K562 (cell line): Measurements from ENCODE around the gene SPRING1. TPM values are rescaled to one million over a fixed set of nuclear protein-coding genes. Genes with fewer than 3 reads are reported as not detected.

Experiments used
- CBFA2T3 ChIP-seq: fragments of 450-650 bp; IDR thresholded peaks from 2 replicates; pipeline ENCODE4 v1.6.1; 2017
- CBX8 ChIP-seq: fragments of 200-600 bp; sonication (generic); IDR thresholded peaks from 2 replicates; pipeline ENCODE4 v1.6.1; 2012; ENCODE audit warnings: borderline replicate concordance, mixed run types, low read depth, mild to moderate bottlenecking, moderate library complexity, mixed read lengths, low read length, control low read depth, inconsistent platforms; ENCODE audit not compliant: poor library complexity, severe bottlenecking; ENCODE audit errors: extremely low read depth
- KLF16 ChIP-seq: IDR thresholded peaks from 2 replicates; pipeline ENCODE4 v1.6.1; 2016; ENCODE audit warnings: antibody characterized with exemption
- MTA3 ChIP-seq: fragments of 450-650 bp; formaldehyde crosslinking; IDR thresholded peaks from 2 replicates; pipeline ENCODE4 v1.6.1; 2017; ENCODE audit warnings: mild to moderate bottlenecking, borderline replicate concordance
- NFRKB ChIP-seq: fragments of 450-650 bp; IDR thresholded peaks from 2 replicates; pipeline ENCODE4 v1.6.1; 2016; ENCODE audit warnings: low read depth
- RBM25 ChIP-seq: fragments of 200-400 bp; formaldehyde crosslinking; IDR thresholded peaks from 2 replicates; pipeline ENCODE4 v1.6.1; 2018; ENCODE audit warnings: low read length, low read depth, moderate library complexity; ENCODE audit not compliant: severe bottlenecking
- ZBTB17 ChIP-seq: fragments of 450-650 bp; formaldehyde crosslinking; IDR thresholded peaks from 2 replicates; pipeline ENCODE4 v1.4.0; 2020; ENCODE audit warnings: mild to moderate bottlenecking
- ZC3H4 ChIP-seq: sonication (generic); formaldehyde crosslinking; IDR thresholded peaks from 2 replicates; pipeline ENCODE4 v1.9.0; 2021; ENCODE audit warnings: missing genetic modification reagents, borderline replicate concordance
- ZEB2 ChIP-seq: fragments of 450-650 bp; IDR thresholded peaks from 2 replicates; pipeline ENCODE4 v1.6.1; 2016
- ZFPM2 ChIP-seq: fragments of 250-450 bp; sonication (Bioruptor Pico); IDR thresholded peaks from 2 replicates; pipeline ENCODE4 v1.5.1; 2022; ENCODE audit warnings: mild to moderate bottlenecking
- ZNF384 ChIP-seq: IDR thresholded peaks from 2 replicates; pipeline ENCODE4 v1.6.1; 2012; ENCODE audit warnings: low read depth, low read length, improper control_type of control experiment
- polyA plus RNA-seq, 8 experiments: library from polyadenylated mRNA; depleted of rRNA in 4 of 8; stranded (reverse) in 5 of 8; unstranded in 3 of 8; fragments of >200 nt; fragmentation: Nextera tagmentation in 2 of 8; fragmentation: Illumina TruSeq in 1 of 8; extraction: Ambion mirVana in 2 of 8; extraction: Trizol in 1 of 8; gene quantifications; 2 replicates each; pipeline versions ENCODE4 v1.2.1 to v1.2.3, GENCODE V29; 2011 to 2014; ENCODE audit warnings: inconsistent platforms in 1 of 8, missing spikeins in 1 of 8
- total RNA-seq, 7 experiments: library from RNA; depleted of rRNA in 6 of 7; stranded (reverse); fragments of >200 nt in 6 of 7; fragmentation: Illumina TruSeq in 2 of 7; extraction: Trizol in 2 of 7; gene quantifications; 2 replicates each; pipeline versions ENCODE4 v1.2.1 to v1.2.3, GENCODE V29; 2011 to 2021; ENCODE audit warnings: low replicate concordance in 1 of 7
- TF ChIP-seq, protein P1 (sequence below): fragments of 450-650 bp; IDR thresholded peaks from 2 replicates; pipeline ENCODE4 v1.6.1; 2016; ENCODE audit warnings: mild to moderate bottlenecking, moderate library complexity
- TF ChIP-seq, protein P2 (sequence below), 2 experiments: fragments of 150-350 bp in 1 of 2; IDR thresholded peaks; 2 replicates each; pipeline ENCODE4 v1.6.1; 2012 to 2016; ENCODE audit warnings: low read depth in 2 of 2, low read length in 2 of 2, mild to moderate bottlenecking in 1 of 2, moderate library complexity in 1 of 2

SPRING1 gene
- total and polyA plus RNA-seq, 9 of the 15 experiments (the other 6 are each of a cell fraction or from before 2014, with no cell fraction given), result 1.1 to 20.0 (median 8.0) TPM

DNA sequence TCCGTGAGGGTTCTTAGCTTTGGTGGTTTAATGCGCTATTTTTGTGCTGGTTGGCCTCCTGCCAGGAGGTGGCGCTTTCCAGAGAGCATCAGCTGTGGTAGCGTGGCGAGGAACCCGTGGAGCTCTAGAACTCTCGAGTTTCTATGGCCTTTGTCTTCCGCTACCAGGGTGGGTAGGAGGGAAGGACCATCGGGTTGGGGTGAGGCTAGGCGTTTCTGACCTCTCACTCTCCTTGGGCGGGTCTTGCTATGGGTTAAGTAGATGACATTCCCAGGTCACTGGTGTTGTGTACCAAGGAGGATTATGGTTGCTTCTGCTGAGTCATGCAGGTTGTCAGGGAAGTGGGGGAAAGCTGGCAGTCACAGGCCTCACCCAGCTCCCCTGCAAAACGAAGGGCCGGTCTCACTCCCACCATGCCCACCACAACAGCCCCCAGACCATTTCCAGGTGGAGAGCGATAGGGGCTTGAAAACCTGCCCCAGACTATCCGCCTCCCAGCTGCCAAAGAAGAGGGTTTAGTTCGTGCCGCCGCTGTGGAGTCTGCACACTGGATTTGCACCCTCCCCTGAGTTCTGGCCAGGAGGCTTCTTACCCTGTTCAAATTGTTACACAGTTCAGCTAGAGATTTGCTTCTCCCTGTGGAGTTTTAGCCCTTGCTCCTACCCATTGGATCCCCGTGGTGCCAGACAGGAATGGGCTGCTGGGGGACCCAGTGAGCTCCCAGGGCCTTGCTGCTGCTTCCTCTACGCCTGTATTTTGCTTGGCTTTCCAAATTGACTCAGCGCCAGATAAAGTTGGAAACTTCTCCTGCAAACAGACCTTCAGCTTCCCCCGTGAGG, 22.1 kb upstream of the SPRING1 start (continued):
- TF ChIP-seq, protein P1, sequence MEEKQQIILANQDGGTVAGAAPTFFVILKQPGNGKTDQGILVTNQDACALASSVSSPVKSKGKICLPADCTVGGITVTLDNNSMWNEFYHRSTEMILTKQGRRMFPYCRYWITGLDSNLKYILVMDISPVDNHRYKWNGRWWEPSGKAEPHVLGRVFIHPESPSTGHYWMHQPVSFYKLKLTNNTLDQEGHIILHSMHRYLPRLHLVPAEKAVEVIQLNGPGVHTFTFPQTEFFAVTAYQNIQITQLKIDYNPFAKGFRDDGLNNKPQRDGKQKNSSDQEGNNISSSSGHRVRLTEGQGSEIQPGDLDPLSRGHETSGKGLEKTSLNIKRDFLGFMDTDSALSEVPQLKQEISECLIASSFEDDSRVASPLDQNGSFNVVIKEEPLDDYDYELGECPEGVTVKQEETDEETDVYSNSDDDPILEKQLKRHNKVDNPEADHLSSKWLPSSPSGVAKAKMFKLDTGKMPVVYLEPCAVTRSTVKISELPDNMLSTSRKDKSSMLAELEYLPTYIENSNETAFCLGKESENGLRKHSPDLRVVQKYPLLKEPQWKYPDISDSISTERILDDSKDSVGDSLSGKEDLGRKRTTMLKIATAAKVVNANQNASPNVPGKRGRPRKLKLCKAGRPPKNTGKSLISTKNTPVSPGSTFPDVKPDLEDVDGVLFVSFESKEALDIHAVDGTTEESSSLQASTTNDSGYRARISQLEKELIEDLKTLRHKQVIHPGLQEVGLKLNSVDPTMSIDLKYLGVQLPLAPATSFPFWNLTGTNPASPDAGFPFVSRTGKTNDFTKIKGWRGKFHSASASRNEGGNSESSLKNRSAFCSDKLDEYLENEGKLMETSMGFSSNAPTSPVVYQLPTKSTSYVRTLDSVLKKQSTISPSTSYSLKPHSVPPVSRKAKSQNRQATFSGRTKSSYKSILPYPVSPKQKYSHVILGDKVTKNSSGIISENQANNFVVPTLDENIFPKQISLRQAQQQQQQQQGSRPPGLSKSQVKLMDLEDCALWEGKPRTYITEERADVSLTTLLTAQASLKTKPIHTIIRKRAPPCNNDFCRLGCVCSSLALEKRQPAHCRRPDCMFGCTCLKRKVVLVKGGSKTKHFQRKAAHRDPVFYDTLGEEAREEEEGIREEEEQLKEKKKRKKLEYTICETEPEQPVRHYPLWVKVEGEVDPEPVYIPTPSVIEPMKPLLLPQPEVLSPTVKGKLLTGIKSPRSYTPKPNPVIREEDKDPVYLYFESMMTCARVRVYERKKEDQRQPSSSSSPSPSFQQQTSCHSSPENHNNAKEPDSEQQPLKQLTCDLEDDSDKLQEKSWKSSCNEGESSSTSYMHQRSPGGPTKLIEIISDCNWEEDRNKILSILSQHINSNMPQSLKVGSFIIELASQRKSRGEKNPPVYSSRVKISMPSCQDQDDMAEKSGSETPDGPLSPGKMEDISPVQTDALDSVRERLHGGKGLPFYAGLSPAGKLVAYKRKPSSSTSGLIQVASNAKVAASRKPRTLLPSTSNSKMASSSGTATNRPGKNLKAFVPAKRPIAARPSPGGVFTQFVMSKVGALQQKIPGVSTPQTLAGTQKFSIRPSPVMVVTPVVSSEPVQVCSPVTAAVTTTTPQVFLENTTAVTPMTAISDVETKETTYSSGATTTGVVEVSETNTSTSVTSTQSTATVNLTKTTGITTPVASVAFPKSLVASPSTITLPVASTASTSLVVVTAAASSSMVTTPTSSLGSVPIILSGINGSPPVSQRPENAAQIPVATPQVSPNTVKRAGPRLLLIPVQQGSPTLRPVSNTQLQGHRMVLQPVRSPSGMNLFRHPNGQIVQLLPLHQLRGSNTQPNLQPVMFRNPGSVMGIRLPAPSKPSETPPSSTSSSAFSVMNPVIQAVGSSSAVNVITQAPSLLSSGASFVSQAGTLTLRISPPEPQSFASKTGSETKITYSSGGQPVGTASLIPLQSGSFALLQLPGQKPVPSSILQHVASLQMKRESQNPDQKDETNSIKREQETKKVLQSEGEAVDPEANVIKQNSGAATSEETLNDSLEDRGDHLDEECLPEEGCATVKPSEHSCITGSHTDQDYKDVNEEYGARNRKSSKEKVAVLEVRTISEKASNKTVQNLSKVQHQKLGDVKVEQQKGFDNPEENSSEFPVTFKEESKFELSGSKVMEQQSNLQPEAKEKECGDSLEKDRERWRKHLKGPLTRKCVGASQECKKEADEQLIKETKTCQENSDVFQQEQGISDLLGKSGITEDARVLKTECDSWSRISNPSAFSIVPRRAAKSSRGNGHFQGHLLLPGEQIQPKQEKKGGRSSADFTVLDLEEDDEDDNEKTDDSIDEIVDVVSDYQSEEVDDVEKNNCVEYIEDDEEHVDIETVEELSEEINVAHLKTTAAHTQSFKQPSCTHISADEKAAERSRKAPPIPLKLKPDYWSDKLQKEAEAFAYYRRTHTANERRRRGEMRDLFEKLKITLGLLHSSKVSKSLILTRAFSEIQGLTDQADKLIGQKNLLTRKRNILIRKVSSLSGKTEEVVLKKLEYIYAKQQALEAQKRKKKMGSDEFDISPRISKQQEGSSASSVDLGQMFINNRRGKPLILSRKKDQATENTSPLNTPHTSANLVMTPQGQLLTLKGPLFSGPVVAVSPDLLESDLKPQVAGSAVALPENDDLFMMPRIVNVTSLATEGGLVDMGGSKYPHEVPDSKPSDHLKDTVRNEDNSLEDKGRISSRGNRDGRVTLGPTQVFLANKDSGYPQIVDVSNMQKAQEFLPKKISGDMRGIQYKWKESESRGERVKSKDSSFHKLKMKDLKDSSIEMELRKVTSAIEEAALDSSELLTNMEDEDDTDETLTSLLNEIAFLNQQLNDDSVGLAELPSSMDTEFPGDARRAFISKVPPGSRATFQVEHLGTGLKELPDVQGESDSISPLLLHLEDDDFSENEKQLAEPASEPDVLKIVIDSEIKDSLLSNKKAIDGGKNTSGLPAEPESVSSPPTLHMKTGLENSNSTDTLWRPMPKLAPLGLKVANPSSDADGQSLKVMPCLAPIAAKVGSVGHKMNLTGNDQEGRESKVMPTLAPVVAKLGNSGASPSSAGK, result no peak
- TF ChIP-seq RBM25, result no peak
- no peak for TF ChIP-seq CBX8
- 0 out of 2 replicates have a peak, but pooled peaks have one; percentile 9 for TF ChIP-seq KLF16
- TF ChIP-seq, protein P2, sequence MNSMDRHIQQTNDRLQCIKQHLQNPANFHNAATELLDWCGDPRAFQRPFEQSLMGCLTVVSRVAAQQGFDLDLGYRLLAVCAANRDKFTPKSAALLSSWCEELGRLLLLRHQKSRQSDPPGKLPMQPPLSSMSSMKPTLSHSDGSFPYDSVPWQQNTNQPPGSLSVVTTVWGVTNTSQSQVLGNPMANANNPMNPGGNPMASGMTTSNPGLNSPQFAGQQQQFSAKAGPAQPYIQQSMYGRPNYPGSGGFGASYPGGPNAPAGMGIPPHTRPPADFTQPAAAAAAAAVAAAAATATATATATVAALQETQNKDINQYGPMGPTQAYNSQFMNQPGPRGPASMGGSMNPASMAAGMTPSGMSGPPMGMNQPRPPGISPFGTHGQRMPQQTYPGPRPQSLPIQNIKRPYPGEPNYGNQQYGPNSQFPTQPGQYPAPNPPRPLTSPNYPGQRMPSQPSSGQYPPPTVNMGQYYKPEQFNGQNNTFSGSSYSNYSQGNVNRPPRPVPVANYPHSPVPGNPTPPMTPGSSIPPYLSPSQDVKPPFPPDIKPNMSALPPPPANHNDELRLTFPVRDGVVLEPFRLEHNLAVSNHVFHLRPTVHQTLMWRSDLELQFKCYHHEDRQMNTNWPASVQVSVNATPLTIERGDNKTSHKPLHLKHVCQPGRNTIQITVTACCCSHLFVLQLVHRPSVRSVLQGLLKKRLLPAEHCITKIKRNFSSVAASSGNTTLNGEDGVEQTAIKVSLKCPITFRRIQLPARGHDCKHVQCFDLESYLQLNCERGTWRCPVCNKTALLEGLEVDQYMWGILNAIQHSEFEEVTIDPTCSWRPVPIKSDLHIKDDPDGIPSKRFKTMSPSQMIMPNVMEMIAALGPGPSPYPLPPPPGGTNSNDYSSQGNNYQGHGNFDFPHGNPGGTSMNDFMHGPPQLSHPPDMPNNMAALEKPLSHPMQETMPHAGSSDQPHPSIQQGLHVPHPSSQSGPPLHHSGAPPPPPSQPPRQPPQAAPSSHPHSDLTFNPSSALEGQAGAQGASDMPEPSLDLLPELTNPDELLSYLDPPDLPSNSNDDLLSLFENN (IDR thresholded peaks at IDR 0.05; ENCODE audit: low read depth in 2 of 2, low read length in 2 of 2), result no peak
- TF ChIP-seq ZBTB17, result 0 out of 2 replicates have a peak, but pooled peaks have one; percentile 15
- no peak for TF ChIP-seq ZNF384
- no peak for TF ChIP-seq NFRKB
- no peak for TF ChIP-seq ZC3H4 (CRISPR knock-in tag)
- TF ChIP-seq MTA3, result peak; percentile 54; the same call in 1 of the 2 replicates
- no peak for TF ChIP-seq ZEB2
- TF ChIP-seq ZFPM2 (CRISPR knock-in tag), result no peak
- peak; percentile 14; the same call in 1 of the 2 replicates for TF ChIP-seq CBFA2T3
